B cell (primary cell): ENCODE results near the gene INSIG1. TPM values are rescaled to one million over a fixed set of nuclear protein-coding genes. Genes with fewer than 3 reads are reported as not detected.

Experiments used
- ATAC-seq: fragments of 200-7000 bp; cut with Tn5 transposase; one replicate; pipeline ENCODE4 v1.10.0; 2021; ENCODE audit warnings: low read depth, mild to moderate bottlenecking, moderate number of reproducible peaks, moderate library complexity
- CTCF ChIA-PET: fragments of 350-600 bp; sonication (Branson Sonifier 250); formaldehyde crosslinking; loops from one replicate; lab custom pipeline; 2021; ENCODE audit warnings: antibody characterized with exemption, inconsistent platforms; lab: Charles Lee
- POLR2A ChIA-PET: fragments of 350-600 bp; sonication (Branson Sonifier 250); formaldehyde crosslinking; loops from one replicate; lab custom pipeline; 2021; ENCODE audit warnings: antibody characterized with exemption; lab: Charles Lee
- DNase-seq: peaks from one replicate; pipeline ENCODE4 v3.0.0; 2013
- H2AFZ ChIP-seq: 2 replicates; pipeline ENCODE4 v1.6.1; 2012; ENCODE audit warnings: mild to moderate bottlenecking, low read depth, low read length; ENCODE audit not compliant: insufficient read depth, poor library complexity, severe bottlenecking
- H3K27ac ChIP-seq, 2 donors: 1 replicate in 1 of 2; 2 replicates in 1 of 2; pipeline ENCODE4 v1.5.1; 2012 to 2013; ENCODE audit warnings: low read length in 2 of 2, mild to moderate bottlenecking in 2 of 2, moderate library complexity in 1 of 2
- H3K27me3 ChIP-seq, 4 experiments: fragments of 200-600 bp in 1 of 4; sonication (generic) in 1 of 4; replicated peaks in 1 of 4; 1 replicate in 2 of 4; 2 replicates in 2 of 4; pipeline versions ENCODE4 v1.6.1 to v1.7.0; 2013 to 2016; ENCODE audit warnings: low read length in 3 of 4, mild to moderate bottlenecking in 2 of 4, mixed read lengths in 1 of 4, moderate library complexity in 1 of 4; ENCODE audit not compliant: insufficient read depth in 4 of 4, control insufficient read depth in 3 of 4; ENCODE audit errors: control extremely low read depth in 1 of 4
- H3K36me3 ChIP-seq, 2 experiments: replicated peaks in 1 of 2; 1 replicate in 1 of 2; 2 replicates in 1 of 2; pipeline versions ENCODE4 v1.6.1 to v1.7.1; 2013; ENCODE audit warnings: low read length in 1 of 2; ENCODE audit not compliant: insufficient read depth in 2 of 2, control insufficient read depth in 1 of 2; ENCODE audit errors: control extremely low read depth in 1 of 2, extremely low read depth in 1 of 2
- H3K4me1 ChIP-seq, 2 donors: fragments of 200-600 bp in 1 of 2; sonication (generic) in 1 of 2; 1 replicate in 1 of 2; 2 replicates in 1 of 2; pipeline versions ENCODE4 v1.5.1 to v1.6.1; 2013 to 2017; ENCODE audit warnings: low read length in 2 of 2; ENCODE audit not compliant: control insufficient read depth in 2 of 2, insufficient read depth in 2 of 2
- H3K4me2 ChIP-seq: replicated peaks from 2 replicates; pipeline ENCODE3; 2012; ENCODE audit warnings: mild to moderate bottlenecking, low read depth, low read length; ENCODE audit not compliant: poor library complexity, severe bottlenecking
- H3K4me3 ChIP-seq, 5 experiments: fragments of 200-600 bp in 1 of 5; sonication (generic) in 1 of 5; 1 replicate in 3 of 5; 2 replicates in 2 of 5; pipeline versions ENCODE4 v1.5.1 to v1.7.0; 2011 to 2016; ENCODE audit warnings: low read length in 4 of 5, mild to moderate bottlenecking in 4 of 5, low read depth in 2 of 5, control low read depth in 1 of 5, moderate library complexity in 1 of 5; ENCODE audit not compliant: insufficient read depth in 1 of 5; ENCODE audit errors: control extremely low read depth in 1 of 5, extremely low read depth in 1 of 5
- H3K79me2 ChIP-seq: fragments of 200-600 bp; sonication (generic); one replicate; pipeline ENCODE4 v1.6.0; 2016; ENCODE audit warnings: low read length; ENCODE audit not compliant: control insufficient read depth, insufficient read depth
- H3K9ac ChIP-seq: fragments of 200-600 bp; sonication (generic); 2 replicates; pipeline ENCODE4 v1.6.1; 2017; ENCODE audit warnings: mild to moderate bottlenecking, low read length, moderate library complexity
- H3K9me3 ChIP-seq, 3 donors: one replicate each; pipeline versions ENCODE4 v1.6.1 to v1.7.1; 2013; ENCODE audit warnings: low read length in 2 of 3; ENCODE audit not compliant: control insufficient read depth in 2 of 3, insufficient read depth in 1 of 3; ENCODE audit errors: control extremely low read depth in 1 of 3
- H4K20me1 ChIP-seq: 2 replicates; pipeline ENCODE4 v1.6.0; 2012; ENCODE audit warnings: mild to moderate bottlenecking, low read length; ENCODE audit not compliant: insufficient read depth, control insufficient read depth, poor library complexity, severe bottlenecking
- H3K27ac Mint-ChIP-seq: one replicate; pipeline ENCODE4 v1.8.0; 2021; ENCODE audit warnings: mixed read lengths
- H3K27me3 Mint-ChIP-seq: one replicate; pipeline ENCODE4 v1.8.0; 2021; ENCODE audit warnings: mixed read lengths
- H3K4me1 Mint-ChIP-seq: one replicate; pipeline ENCODE4 v1.8.0; 2021; ENCODE audit warnings: mixed read lengths
- H3K4me3 Mint-ChIP-seq: one replicate; pipeline ENCODE4 v1.8.0; 2021; ENCODE audit warnings: mixed read lengths
- H3K9me3 Mint-ChIP-seq: one replicate; pipeline ENCODE4 v1.8.0; 2022; ENCODE audit warnings: mixed read lengths; ENCODE audit not compliant: insufficient read depth
- CTCF ChIP-seq: fragments of 200-600 bp; IDR thresholded peaks from one replicate; pipeline ENCODE4 v1.8.0; 2022; ENCODE audit warnings: antibody characterized with exemption, mild to moderate bottlenecking
- EZH2 ChIP-seq: IDR thresholded peaks from 2 replicates; pipeline ENCODE4 v1.6.1; 2012; ENCODE audit warnings: borderline replicate concordance, low read depth, mild to moderate bottlenecking, moderate library complexity, low read length; ENCODE audit not compliant: insufficient read depth, poor library complexity, severe bottlenecking
- WGBS: methylation state at CpG from one replicate; pipeline ENCODE4 v1.1.5; 2013; ENCODE audit warnings: missing lambda C conversion rate; ENCODE audit not compliant: insufficient coverage; 5-methylcytosine and 5-hydroxymethylcytosine counted together
- intact Hi-C: fragments of 100-400 bp; cut with micrococcal nuclease; formaldehyde crosslinking; loops from one replicate; pipeline ENCODE4 v1.10.0; 2022
- polyA plus RNA-seq: library from polyadenylated mRNA; depleted of rRNA; stranded (reverse); fragments of >200 nt; gene quantifications from 2 replicates; pipeline ENCODE4 v1.2.3, GENCODE V29; 2012
- total RNA-seq, 2 donors: library from RNA; stranded (reverse); fragments of 120-200 nt in 1 of 2; gene quantifications; 1 replicate in 1 of 2; 2 replicates in 1 of 2; pipeline versions ENCODE4 v1.2.3 to v1.2.4, GENCODE V29; 2013 to 2022

INSIG1 gene
- total and polyA plus RNA-seq, 2 donors (not counting 1 experiment from before 2014, with no cell fraction given): 32.2 to 56.2 TPM

GRCh38 chr7:155263051-155263450, 34.6 kb upstream of the INSIG1 start:
- CTCF ChIA-PET: no interaction called here
- no peaks in the 10 kb centered on the region for H3K79me2 ChIP-seq

GRCh38 chr7:155263581-155264143, 34.0 kb upstream of the INSIG1 start:
- POLR2A ChIA-PET: no interaction called here
- WGBS: 88% methylated on average over 10 of the region's 12 CpGs
- intact Hi-C loops: no loop called here

More at GRCh38 chr7:155263051-155263450, 34.6 kb upstream of the INSIG1 start:
- no peak overlapping the region for H3K27ac ChIP-seq
- no peak for DNase-seq
- TF ChIP-seq EZH2: no peak
- TF ChIP-seq CTCF: no peak
- peaks cover 0 to 7% (median 0%) of the 10 kb centered on the region in 3 donors for H3K9me3 ChIP-seq
- no peak overlapping the region for H3K4me3 Mint-ChIP-seq
- no peaks in the 10 kb centered on the region for H3K9me3 Mint-ChIP-seq
- intact Hi-C loops: no loop called here
- H3K9ac ChIP-seq: no peak overlapping the region
- no peak overlapping the region for H3K4me2 ChIP-seq
- H3K4me1 ChIP-seq: no peaks in the 10 kb centered on the region
- no peaks in the 10 kb centered on the region for H3K36me3 ChIP-seq
- no peak overlapping the region for H2AFZ ChIP-seq
- no peak for ATAC-seq
- POLR2A ChIA-PET: no interaction called here
- H4K20me1 ChIP-seq: no peaks in the 10 kb centered on the region
- H3K4me1 Mint-ChIP-seq: no peaks in the 10 kb centered on the region
- 63% methylated on average over 13 of the region's 14 CpGs for WGBS
- no peak overlapping the region for H3K4me3 ChIP-seq
- no peaks in the 10 kb centered on the region for H3K27me3 ChIP-seq
- no peak overlapping the region for H3K27ac Mint-ChIP-seq
- H3K27me3 Mint-ChIP-seq: peaks cover 11% of the 10 kb centered on the region

More at GRCh38 chr7:155263581-155264143, 34.0 kb upstream of the INSIG1 start:
- DNase-seq (no peak), ATAC-seq (no peak)
- H3K9me3 Mint-ChIP-seq: no peaks in the 10 kb centered on the region
- no peak overlapping the region for H3K4me3 Mint-ChIP-seq
- H3K9me3 ChIP-seq: peaks cover 0 to 7% (median 0%) of the 10 kb centered on the region in 3 donors
- H3K4me3 ChIP-seq: no peak overlapping the region
- TF ChIP-seq CTCF: no peak
- TF ChIP-seq EZH2: no peak
- H3K27me3 ChIP-seq: no peaks in the 10 kb centered on the region
- H3K27ac Mint-ChIP-seq: no peak overlapping the region
- no peak overlapping the region for H3K4me2 ChIP-seq
- no peak overlapping the region for H3K9ac ChIP-seq
- no peak overlapping the region for H2AFZ ChIP-seq
- H3K4me1 ChIP-seq: no peaks in the 10 kb centered on the region
- no peaks in the 10 kb centered on the region for H3K4me1 Mint-ChIP-seq
- CTCF ChIA-PET: no interaction called here
- no peak overlapping the region for H3K27ac ChIP-seq
- no peaks in the 10 kb centered on the region for H4K20me1 ChIP-seq
- peaks cover 11% of the 10 kb centered on the region for H3K27me3 Mint-ChIP-seq
- no peaks in the 10 kb centered on the region for H3K79me2 ChIP-seq
- H3K36me3 ChIP-seq: no peaks in the 10 kb centered on the region
